ENCODE results near the gene SLC25A25. TPM values are rescaled to one million over a fixed set of nuclear protein-coding genes. Genes with fewer than 3 reads are reported as not detected.

Gene SLC25A25
- total RNA-seq, 1 experiment from 2014 or later: 4.1 TPM

DNA sequence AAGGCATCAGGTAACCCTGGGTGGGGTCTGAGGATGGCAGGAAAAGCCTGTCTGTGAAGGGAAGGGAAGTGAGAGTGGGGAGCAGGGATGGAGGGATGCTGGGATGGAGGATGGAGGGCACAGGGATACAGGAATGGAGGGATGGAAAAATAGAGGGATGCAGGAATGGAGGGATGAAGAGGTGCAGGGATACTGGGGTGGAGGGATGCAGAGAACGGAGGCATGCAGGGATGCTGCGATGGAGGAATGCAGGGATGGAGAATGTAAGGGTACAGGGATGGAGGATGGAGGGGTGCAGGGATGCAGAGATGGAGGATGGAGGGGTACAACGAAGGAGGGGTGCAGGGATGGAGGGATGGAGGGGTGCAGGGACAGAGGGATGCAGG, 50.4 kb downstream of the SLC25A25 start:
- Histone ChIP-seq H3K9me3 (ENCODE audit: low read length) (no peaks in the 10 kb centered on the region), H3K4me3 (ENCODE audit: low read length) (no peak overlapping the region), H3K9me2 (replicated peaks; ENCODE audit: insufficient read depth, low read length) (no peaks in the 10 kb centered on the region), H3K79me2 (ENCODE audit: low read length) (no peaks in the 10 kb centered on the region), H3K4me1 (ENCODE audit: low read length) (0 out of 2 replicates have a peak, but pooled peaks cover 2% of the 10 kb centered on the region), H3K36me3 (ENCODE audit: insufficient read depth, low read length) (peaks cover 10% of the 10 kb centered on the region), H3K9ac (ENCODE audit: low read length) (no peak overlapping the region), H2AFZ (ENCODE audit: low read length) (no peak overlapping the region), H4K20me1 (ENCODE audit: insufficient read depth, low read depth, low read length) (no peaks in the 10 kb centered on the region), H3K27ac (ENCODE audit: low read length) (no peak overlapping the region), H3K4me2 (ENCODE audit: low read depth, low read length, poor library complexity, severe bottlenecking) (no peak overlapping the region), H3K27me3 (ENCODE audit: low read length) (no peaks in the 10 kb centered on the region)
- no peak for DNase-seq

DNA sequence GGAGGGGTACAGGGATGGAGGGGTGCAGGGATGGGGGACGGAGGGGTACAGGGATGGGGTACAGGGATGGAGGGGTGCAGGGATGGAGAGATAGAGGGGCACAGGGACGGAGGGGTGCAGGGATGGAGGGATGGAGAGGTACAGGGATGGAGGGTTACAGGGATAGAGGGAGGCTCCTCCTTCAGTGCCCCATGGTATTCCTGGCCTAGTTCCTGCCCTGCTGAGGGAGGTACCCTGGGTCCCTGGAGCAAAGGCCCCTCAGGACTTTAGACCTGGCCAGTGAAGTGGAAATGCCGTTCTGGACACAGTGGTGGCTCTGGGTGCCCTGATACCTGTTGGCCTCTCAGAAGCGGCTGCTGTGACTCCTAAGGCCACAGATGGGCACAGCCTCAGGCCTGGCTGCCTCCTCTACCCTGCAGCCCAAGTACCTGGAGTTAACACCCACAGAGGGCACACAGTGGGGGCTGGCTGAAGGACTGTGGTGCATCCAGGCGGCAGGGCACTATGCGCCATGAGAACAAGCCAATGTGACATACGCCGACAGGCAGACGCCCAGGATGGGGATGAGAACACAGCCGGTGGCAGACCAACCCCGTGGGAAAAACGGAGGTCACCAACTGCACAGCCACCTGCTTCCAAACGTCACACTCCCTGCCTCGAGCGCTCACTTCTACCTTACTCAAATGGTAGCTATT, 51.1 kb downstream of the SLC25A25 start:
- Histone ChIP-seq H3K9me3 (ENCODE audit: low read length) (no peaks in the 10 kb centered on the region), H3K9me2 (replicated peaks; ENCODE audit: insufficient read depth, low read length) (no peaks in the 10 kb centered on the region), H3K4me3 (ENCODE audit: low read length) (no peak overlapping the region), H3K27me3 (ENCODE audit: low read length) (no peaks in the 10 kb centered on the region), H3K4me1 (ENCODE audit: low read length) (0 out of 2 replicates have a peak, but pooled peaks cover 2% of the 10 kb centered on the region), H3K27ac (ENCODE audit: low read length) (no peak overlapping the region), H4K20me1 (ENCODE audit: insufficient read depth, low read depth, low read length) (no peaks in the 10 kb centered on the region), H3K9ac (ENCODE audit: low read length) (no peak overlapping the region), H3K4me2 (ENCODE audit: low read depth, low read length, poor library complexity, severe bottlenecking) (no peak overlapping the region), H3K79me2 (ENCODE audit: low read length) (no peaks in the 10 kb centered on the region), H2AFZ (ENCODE audit: low read length) (no peak overlapping the region), H3K36me3 (ENCODE audit: insufficient read depth, low read length) (peaks cover 8% of the 10 kb centered on the region; the same call in 1 of the 2 replicates)
- peak; percentile 49 for DNase-seq

DNA sequence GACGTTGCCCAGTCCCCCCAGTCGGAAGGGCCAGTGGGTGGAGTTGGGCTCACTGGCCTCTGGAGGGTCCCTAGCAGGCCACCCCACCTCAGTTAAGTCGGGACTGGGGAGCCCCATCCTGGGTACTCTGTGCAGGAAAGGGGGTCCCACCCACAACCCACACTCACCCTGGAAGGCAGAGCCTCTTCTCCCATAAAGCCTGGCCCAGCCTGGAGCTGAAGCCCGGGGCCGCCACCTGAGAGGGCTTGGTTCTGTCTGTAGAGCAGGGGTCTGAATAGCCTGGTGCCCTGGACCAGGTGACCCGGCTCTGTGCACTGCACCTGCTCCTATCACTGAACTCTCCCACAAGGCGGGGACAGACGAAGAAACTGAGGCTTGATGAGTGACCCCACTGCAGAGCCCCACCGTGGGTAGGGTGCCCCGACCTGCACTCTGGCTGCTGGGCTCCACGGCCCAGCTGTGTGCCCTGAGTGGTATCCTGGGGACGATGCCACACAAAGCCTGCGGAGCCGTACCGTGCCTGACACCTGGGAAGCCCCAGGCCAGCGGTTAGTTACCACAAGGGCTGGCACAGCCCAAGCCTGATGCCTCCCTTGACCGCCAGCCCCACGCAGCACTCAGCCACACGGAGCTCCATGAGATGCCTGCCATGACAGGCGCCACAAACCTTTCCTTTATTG, 52.2 kb downstream of the SLC25A25 start:
- H2AFZ ChIP-seq (ENCODE audit: low read length): no peak overlapping the region

DNA sequence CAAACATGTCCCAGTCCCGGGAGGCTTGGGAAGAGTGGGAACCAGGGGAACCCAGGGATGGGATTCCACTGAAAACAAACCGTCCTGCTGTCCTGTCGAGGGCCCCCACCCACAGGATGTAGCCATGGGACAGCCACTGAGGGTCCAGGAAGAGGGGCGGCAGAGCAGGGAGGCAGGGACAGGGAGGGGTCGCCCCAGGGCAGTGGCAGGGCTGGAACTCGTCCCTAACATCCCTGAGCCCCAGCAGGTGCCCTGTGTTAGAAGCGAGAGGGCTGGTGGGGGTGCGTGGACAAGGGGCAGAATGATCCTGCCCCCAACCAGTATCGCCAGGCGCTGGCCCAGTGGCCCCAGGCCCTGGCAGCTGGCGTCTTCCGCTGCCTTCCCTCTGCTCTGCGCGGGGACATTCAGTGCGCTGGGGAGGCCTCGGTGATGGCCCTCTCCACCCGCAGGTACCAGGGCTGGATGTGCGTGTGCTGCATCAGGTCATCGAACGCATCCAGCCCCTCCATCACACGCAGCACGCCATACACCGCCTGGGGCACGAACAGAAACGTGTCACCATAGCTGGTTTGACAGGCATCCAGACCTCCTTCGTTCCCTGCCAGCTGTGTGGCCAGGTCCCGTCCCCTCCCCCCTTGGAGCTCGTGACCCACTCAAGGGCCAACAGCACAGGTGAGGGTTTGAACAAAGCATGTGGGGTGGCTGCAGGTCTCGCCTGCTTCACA, 52.9 kb downstream of the SLC25A25 start:
- Histone ChIP-seq H3K9me2 (replicated peaks; ENCODE audit: insufficient read depth, low read length) (no peaks in the 10 kb centered on the region), H3K27ac (ENCODE audit: low read length) (no peak overlapping the region), H3K9me3 (ENCODE audit: low read length) (no peaks in the 10 kb centered on the region), H3K27me3 (ENCODE audit: low read length) (no peaks in the 10 kb centered on the region), H3K79me2 (ENCODE audit: low read length) (peaks cover 15% of the 10 kb centered on the region), H2AFZ (ENCODE audit: low read length) (no peak overlapping the region), H3K9ac (ENCODE audit: low read length) (no peak overlapping the region), H3K4me3 (ENCODE audit: low read length) (no peak overlapping the region), H3K36me3 (ENCODE audit: insufficient read depth, low read length) (peaks cover 6% of the 10 kb centered on the region; the same call in 1 of the 2 replicates), H4K20me1 (ENCODE audit: insufficient read depth, low read depth, low read length) (no peaks in the 10 kb centered on the region; the same call in 1 of the 2 replicates), H3K4me2 (ENCODE audit: low read depth, low read length, poor library complexity, severe bottlenecking) (no peak overlapping the region), H3K4me1 (ENCODE audit: low read length) (peaks cover 11% of the 10 kb centered on the region)
- no peak for DNase-seq

More for the DNA sequence above, 52.2 kb downstream of the SLC25A25 start:
- no peak overlapping the region for H3K27ac ChIP-seq (ENCODE audit: low read length)
- no peak overlapping the region for H3K4me3 ChIP-seq (ENCODE audit: low read length)
- H3K79me2 ChIP-seq (ENCODE audit: low read length): peaks cover 8% of the 10 kb centered on the region
- H3K9ac ChIP-seq (ENCODE audit: low read length): no peak overlapping the region
- DNase-seq: peak; percentile 40
- no peak overlapping the region for H3K4me2 ChIP-seq (ENCODE audit: low read depth, low read length, poor library complexity, severe bottlenecking)
- no peaks in the 10 kb centered on the region for H3K27me3 ChIP-seq (ENCODE audit: low read length)
- H3K9me3 ChIP-seq (ENCODE audit: low read length): no peaks in the 10 kb centered on the region
- H3K4me1 ChIP-seq (ENCODE audit: low read length): peaks cover 4% of the 10 kb centered on the region
- H3K9me2 ChIP-seq (replicated peaks; ENCODE audit: insufficient read depth, low read length): no peaks in the 10 kb centered on the region
- H4K20me1 ChIP-seq (ENCODE audit: insufficient read depth, low read depth, low read length): no peaks in the 10 kb centered on the region; the same call in 1 of the 2 replicates
- peaks cover 8% of the 10 kb centered on the region; the same call in 1 of the 2 replicates for H3K36me3 ChIP-seq (ENCODE audit: insufficient read depth, low read length)

DNA sequence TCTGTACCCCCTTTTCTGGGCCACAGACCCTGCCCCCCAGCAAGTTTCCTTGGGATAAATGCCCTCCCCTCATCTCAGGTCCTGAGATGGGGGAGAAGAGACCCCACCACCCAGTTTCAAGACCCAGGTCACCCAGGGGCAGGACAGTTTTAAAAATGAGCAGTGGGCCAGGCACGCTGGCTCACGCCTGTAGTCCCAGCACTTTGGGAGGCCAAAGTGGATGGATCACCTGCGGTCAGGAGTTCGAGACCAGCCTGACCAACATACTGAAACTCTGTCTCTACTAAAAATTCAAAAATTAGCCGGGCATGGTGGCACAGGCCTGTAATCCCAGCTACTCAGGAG, 53.4 kb downstream of the SLC25A25 start:
- Histone ChIP-seq H3K36me3 (ENCODE audit: insufficient read depth, low read length) (peaks cover 2% of the 10 kb centered on the region; the same call in 1 of the 2 replicates), H3K9me2 (replicated peaks; ENCODE audit: insufficient read depth, low read length) (no peaks in the 10 kb centered on the region), H3K4me3 (ENCODE audit: low read length) (no peak overlapping the region), H3K9me3 (ENCODE audit: low read length) (no peaks in the 10 kb centered on the region), H3K9ac (ENCODE audit: low read length) (no peak overlapping the region), H3K4me2 (ENCODE audit: low read depth, low read length, poor library complexity, severe bottlenecking) (no peak overlapping the region), H3K27me3 (ENCODE audit: low read length) (no peaks in the 10 kb centered on the region), H3K4me1 (ENCODE audit: low read length) (peaks cover 17% of the 10 kb centered on the region), H3K79me2 (ENCODE audit: low read length) (peaks cover 20% of the 10 kb centered on the region), H3K27ac (ENCODE audit: low read length) (no peak overlapping the region), H4K20me1 (ENCODE audit: insufficient read depth, low read depth, low read length) (no peaks in the 10 kb centered on the region; the same call in 1 of the 2 replicates), H2AFZ (ENCODE audit: low read length) (no peak overlapping the region)
- no peak for DNase-seq

DNA sequence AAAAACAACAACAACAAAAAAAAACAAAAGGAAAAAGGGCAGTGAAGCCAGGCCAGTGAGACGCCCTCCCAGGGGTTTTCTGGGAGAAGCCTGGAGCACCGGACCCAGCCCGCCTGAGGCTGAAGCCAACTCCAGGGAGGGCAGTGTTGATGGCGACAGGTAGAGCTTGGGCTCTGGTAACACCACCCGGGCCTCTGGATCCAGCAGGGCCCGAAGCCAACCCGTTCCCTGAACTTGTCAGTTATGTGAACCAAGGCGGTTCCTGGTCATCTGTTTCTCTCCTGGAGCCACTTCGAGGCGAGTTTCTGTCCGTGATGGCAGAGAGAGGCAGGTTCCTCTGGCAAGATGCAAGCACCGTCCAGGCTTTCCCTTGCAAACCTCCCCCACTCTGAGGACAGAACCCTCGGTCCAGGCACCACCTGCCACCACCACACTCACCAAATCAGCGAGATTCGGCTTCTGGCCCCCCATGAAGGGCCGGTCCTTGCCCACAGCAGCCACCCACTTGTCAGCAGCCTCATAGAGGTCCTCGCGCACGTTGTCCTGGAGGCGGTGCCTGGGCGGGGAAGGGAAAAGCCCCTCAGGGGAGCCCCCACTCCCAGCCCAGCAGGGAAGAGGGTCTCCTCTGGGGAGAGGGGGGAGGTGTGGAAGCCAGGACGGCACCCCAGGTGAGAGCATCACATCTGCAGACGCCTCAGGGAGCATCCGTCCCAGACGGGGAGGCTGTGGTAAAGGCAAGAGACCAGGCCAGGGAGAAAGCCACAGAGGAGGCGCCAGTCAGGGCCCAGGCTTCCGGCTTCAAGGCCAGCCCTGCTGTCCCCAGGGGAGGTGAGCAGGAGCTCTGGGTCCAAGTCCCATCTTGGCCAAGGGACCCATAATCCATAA, 54.1 kb downstream of the SLC25A25 start:
- H3K4me1 ChIP-seq (ENCODE audit: low read length): peaks cover 18% of the 10 kb centered on the region
- no peaks in the 10 kb centered on the region; the same call in 1 of the 2 replicates for H4K20me1 ChIP-seq (ENCODE audit: insufficient read depth, low read depth, low read length)
- no peaks in the 10 kb centered on the region for H3K9me2 ChIP-seq (replicated peaks; ENCODE audit: insufficient read depth, low read length)
- no peak overlapping the region for H2AFZ ChIP-seq (ENCODE audit: low read length)
- peaks cover 28% of the 10 kb centered on the region for H3K79me2 ChIP-seq (ENCODE audit: low read length)
- no peak overlapping the region for H3K27ac ChIP-seq (ENCODE audit: low read length)
- H3K4me2 ChIP-seq (ENCODE audit: low read depth, low read length, poor library complexity, severe bottlenecking): no peak overlapping the region
- H3K4me3 ChIP-seq (ENCODE audit: low read length): no peak overlapping the region
- no peak for DNase-seq
- no peak overlapping the region for H3K9ac ChIP-seq (ENCODE audit: low read length)
- H3K27me3 ChIP-seq (ENCODE audit: low read length): no peaks in the 10 kb centered on the region
- H3K36me3 ChIP-seq (ENCODE audit: insufficient read depth, low read length): no peaks in the 10 kb centered on the region
- no peaks in the 10 kb centered on the region for H3K9me3 ChIP-seq (ENCODE audit: low read length)

DNA sequence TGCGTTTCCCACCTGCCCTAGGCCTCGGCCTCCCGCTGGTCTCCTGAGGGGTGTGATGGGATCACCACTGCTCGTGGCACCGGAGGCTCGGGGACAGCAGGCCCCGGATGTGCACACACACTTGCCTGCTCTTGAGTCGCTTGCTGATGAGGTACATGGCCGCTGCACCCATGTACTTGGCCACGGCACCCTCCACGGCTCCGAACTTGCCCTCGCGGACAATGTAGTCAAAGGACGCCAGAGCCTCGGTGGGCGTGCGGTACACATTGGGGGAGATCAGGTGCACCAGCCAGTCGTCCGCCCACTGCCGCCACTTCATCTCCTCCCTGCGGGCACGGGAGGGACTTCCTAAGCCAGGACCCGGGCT, 54.8 kb downstream of the SLC25A25 start:
- DNase-seq: no peak
- no peak overlapping the region for H3K9ac ChIP-seq (ENCODE audit: low read length)
- no peaks in the 10 kb centered on the region for H3K27me3 ChIP-seq (ENCODE audit: low read length)
- H3K9me2 ChIP-seq (replicated peaks; ENCODE audit: insufficient read depth, low read length): no peaks in the 10 kb centered on the region
- H2AFZ ChIP-seq (ENCODE audit: low read length): no peak overlapping the region
- H3K4me1 ChIP-seq (ENCODE audit: low read length): peaks cover 17% of the 10 kb centered on the region
- H3K36me3 ChIP-seq (ENCODE audit: insufficient read depth, low read length): no peaks in the 10 kb centered on the region
- H3K27ac ChIP-seq (ENCODE audit: low read length): no peak overlapping the region
- H3K4me3 ChIP-seq (ENCODE audit: low read length): no peak overlapping the region
- peaks cover 31% of the 10 kb centered on the region for H3K79me2 ChIP-seq (ENCODE audit: low read length)
- H4K20me1 ChIP-seq (ENCODE audit: insufficient read depth, low read depth, low read length): no peaks in the 10 kb centered on the region; the same call in 1 of the 2 replicates
- H3K4me2 ChIP-seq (ENCODE audit: low read depth, low read length, poor library complexity, severe bottlenecking): no peak overlapping the region
- H3K9me3 ChIP-seq (ENCODE audit: low read length): no peaks in the 10 kb centered on the region
